Measurements from ENCODE around the gene ZNF71.

DNA sequence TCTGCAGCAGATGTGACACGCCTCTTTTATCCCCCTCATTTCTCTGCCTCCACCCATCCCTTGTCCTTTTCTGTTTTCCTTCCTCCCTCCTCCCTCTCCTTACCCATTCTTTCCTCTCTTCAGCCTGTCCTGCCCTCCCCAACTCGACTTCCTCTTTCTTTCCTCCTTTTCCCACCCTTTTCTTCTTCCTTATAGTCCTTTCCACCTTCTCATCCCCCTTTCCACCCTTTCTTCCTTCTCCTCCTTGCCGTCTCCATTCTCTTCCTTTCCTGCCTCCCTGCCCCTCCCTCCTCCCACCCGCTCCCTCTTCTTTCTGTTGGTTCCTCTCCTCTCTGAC is 688 bp upstream of the ZNF71 start:
- TF ChIP-seq CTCF (IDR thresholded peaks at IDR 0.05; ENCODE audit: insufficient read depth, low read length) = no peak
- no peak for TF ChIP-seq POLR2AphosphoS5 (IDR thresholded peaks at IDR 0.05; ENCODE audit: low read depth)
- peak; percentile 46 for TF ChIP-seq SPI1 (IDR thresholded peaks at IDR 0.05; ENCODE audit: borderline replicate concordance, low read depth)
- TF ChIP-seq GABPA (IDR thresholded peaks at IDR 0.05; ENCODE audit: low read depth) = no peak
- TF ChIP-seq, protein P1, sequence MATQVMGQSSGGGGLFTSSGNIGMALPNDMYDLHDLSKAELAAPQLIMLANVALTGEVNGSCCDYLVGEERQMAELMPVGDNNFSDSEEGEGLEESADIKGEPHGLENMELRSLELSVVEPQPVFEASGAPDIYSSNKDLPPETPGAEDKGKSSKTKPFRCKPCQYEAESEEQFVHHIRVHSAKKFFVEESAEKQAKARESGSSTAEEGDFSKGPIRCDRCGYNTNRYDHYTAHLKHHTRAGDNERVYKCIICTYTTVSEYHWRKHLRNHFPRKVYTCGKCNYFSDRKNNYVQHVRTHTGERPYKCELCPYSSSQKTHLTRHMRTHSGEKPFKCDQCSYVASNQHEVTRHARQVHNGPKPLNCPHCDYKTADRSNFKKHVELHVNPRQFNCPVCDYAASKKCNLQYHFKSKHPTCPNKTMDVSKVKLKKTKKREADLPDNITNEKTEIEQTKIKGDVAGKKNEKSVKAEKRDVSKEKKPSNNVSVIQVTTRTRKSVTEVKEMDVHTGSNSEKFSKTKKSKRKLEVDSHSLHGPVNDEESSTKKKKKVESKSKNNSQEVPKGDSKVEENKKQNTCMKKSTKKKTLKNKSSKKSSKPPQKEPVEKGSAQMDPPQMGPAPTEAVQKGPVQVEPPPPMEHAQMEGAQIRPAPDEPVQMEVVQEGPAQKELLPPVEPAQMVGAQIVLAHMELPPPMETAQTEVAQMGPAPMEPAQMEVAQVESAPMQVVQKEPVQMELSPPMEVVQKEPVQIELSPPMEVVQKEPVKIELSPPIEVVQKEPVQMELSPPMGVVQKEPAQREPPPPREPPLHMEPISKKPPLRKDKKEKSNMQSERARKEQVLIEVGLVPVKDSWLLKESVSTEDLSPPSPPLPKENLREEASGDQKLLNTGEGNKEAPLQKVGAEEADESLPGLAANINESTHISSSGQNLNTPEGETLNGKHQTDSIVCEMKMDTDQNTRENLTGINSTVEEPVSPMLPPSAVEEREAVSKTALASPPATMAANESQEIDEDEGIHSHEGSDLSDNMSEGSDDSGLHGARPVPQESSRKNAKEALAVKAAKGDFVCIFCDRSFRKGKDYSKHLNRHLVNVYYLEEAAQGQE (IDR thresholded peaks at IDR 0.05; ENCODE audit: insufficient replicate concordance, low read depth) = no peak
